ENCODE data around the gene RAB4B. TPM values are rescaled to one million over a fixed set of nuclear protein-coding genes. Genes with fewer than 3 reads are reported as not detected.
A peak's percentile ranks its signal among the peaks of the same experiment; 100 is the strongest.

The RAB4B gene
- total and polyA plus RNA-seq, 2 of the 13 experiments (the other 11 are each of a cell fraction or from before 2014, with no cell fraction given) = 3.3 to 5.4 TPM

DNA sequence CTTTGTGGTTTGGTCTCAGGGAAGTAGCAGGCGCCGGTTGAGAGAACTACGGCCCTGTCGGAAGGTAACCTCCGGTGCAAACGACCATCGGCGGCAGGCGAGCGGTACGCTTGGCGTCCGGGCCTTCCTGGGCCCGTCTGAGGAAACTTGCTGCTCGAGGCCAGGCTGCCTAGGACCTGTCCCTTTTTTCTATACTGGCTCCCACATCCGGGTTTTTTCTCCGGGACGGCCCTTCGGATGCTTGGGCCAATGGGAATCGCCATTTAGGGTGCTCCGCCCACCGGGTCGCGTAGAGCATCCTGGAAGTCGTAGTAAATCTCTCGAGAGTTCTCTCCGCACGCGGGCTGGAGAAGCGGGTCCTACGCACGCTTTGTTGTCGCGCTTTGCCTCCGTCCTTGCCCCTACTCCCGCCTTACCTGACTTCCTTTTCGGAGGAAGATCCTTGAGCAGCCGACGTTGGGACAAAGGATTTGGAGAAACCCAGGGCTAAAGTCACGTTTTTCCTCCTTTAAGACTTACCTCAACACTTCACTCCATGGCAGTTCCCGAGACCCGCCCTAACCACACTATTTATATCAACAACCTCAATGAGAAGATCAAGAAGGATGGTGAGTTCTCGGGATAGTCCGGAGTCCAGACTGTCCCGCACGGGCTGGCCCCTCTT lies 27.0 kb upstream of the RAB4B start, which contains the start of gene SNRPA (continued):
- TF ChIP-seq ZNF724P (CRISPR knock-in tag; IDR thresholded peaks at IDR 0.05; ENCODE audit: borderline replicate concordance) (0 out of 2 replicates have a peak, but pooled peaks have one; percentile 2), NFIB (CRISPR knock-in tag; IDR thresholded peaks at IDR 0.05; ENCODE audit: borderline replicate concordance) (no peak), ZNF652 (CRISPR knock-in tag; IDR thresholded peaks at IDR 0.05; ENCODE audit: borderline replicate concordance, low read depth) (no peak), ZNF232 (CRISPR knock-in tag; IDR thresholded peaks at IDR 0.05; ENCODE audit: borderline replicate concordance) (peak; percentile 73; the same call in 1 of the 2 replicates), ADNP (CRISPR knock-in tag; IDR thresholded peaks at IDR 0.05) (no peak), EZH2 (conservative IDR thresholded peaks at IDR 0.05; ENCODE audit: low read depth, low read length) (no peak), KAT7 (CRISPR knock-in tag; IDR thresholded peaks at IDR 0.05; ENCODE audit: borderline replicate concordance) (peak; percentile 26; the same call in 1 of the 2 replicates), HDAC6 (IDR thresholded peaks at IDR 0.05; ENCODE audit: low read depth, low read length) (no peak), CEBPG (CRISPR knock-in tag; IDR thresholded peaks at IDR 0.05) (no peak), ATF7-NPFF (CRISPR knock-in tag; IDR thresholded peaks at IDR 0.05; ENCODE audit: low read depth) (0 out of 2 replicates have a peak, but pooled peaks have one; percentile 15), KLF6 (CRISPR knock-in tag; IDR thresholded peaks at IDR 0.05) (no peak), FOXJ3 (CRISPR knock-in tag; IDR thresholded peaks at IDR 0.05; ENCODE audit: borderline replicate concordance) (peak; percentile 24; the same call in 1 of the 2 replicates), ZNF615 (CRISPR knock-in tag; IDR thresholded peaks at IDR 0.05; ENCODE audit: borderline replicate concordance) (no peak), JUND (CRISPR knock-in tag; IDR thresholded peaks at IDR 0.05) (no peak), SPEN (CRISPR knock-in tag; IDR thresholded peaks at IDR 0.05; ENCODE audit: low read depth) (no peak), ZNF766 (CRISPR knock-in tag; IDR thresholded peaks at IDR 0.05; ENCODE audit: borderline replicate concordance) (peak; percentile 74; the same call in 1 of the 2 replicates), PCBP2 (optimal IDR thresholded peaks at IDR 0.05; ENCODE audit: low read depth, low read length, poor library complexity, severe bottlenecking) (no peak), KDM1A (CRISPR knock-in tag; IDR thresholded peaks at IDR 0.05) (no peak), GATAD1 (CRISPR knock-in tag; IDR thresholded peaks at IDR 0.05) (peak; percentile 72), SNAI1 (CRISPR knock-in tag; IDR thresholded peaks at IDR 0.05; ENCODE audit: borderline replicate concordance) (no peak), DR1 (CRISPR knock-in tag; IDR thresholded peaks at IDR 0.05) (no peak)
- TF ChIP-seq, protein P1, sequence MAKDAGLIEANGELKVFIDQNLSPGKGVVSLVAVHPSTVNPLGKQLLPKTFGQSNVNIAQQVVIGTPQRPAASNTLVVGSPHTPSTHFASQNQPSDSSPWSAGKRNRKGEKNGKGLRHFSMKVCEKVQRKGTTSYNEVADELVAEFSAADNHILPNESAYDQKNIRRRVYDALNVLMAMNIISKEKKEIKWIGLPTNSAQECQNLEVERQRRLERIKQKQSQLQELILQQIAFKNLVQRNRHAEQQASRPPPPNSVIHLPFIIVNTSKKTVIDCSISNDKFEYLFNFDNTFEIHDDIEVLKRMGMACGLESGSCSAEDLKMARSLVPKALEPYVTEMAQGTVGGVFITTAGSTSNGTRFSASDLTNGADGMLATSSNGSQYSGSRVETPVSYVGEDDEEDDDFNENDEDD (CRISPR knock-in tag; IDR thresholded peaks at IDR 0.05; ENCODE audit: borderline replicate concordance) = peak; percentile 78; the same call in 1 of the 2 replicates
- TF ChIP-seq, protein P2, sequence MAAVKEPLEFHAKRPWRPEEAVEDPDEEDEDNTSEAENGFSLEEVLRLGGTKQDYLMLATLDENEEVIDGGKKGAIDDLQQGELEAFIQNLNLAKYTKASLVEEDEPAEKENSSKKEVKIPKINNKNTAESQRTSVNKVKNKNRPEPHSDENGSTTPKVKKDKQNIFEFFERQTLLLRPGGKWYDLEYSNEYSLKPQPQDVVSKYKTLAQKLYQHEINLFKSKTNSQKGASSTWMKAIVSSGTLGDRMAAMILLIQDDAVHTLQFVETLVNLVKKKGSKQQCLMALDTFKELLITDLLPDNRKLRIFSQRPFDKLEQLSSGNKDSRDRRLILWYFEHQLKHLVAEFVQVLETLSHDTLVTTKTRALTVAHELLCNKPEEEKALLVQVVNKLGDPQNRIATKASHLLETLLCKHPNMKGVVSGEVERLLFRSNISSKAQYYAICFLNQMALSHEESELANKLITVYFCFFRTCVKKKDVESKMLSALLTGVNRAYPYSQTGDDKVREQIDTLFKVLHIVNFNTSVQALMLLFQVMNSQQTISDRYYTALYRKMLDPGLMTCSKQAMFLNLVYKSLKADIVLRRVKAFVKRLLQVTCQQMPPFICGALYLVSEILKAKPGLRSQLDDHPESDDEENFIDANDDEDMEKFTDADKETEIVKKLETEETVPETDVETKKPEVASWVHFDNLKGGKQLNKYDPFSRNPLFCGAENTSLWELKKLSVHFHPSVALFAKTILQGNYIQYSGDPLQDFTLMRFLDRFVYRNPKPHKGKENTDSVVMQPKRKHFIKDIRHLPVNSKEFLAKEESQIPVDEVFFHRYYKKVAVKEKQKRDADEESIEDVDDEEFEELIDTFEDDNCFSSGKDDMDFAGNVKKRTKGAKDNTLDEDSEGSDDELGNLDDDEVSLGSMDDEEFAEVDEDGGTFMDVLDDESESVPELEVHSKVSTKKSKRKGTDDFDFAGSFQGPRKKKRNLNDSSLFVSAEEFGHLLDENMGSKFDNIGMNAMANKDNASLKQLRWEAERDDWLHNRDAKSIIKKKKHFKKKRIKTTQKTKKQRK (IDR thresholded peaks at IDR 0.05; ENCODE audit: low read length) = peak; percentile 1; the same call in 1 of the 2 replicates
- TF ChIP-seq, protein P3, sequence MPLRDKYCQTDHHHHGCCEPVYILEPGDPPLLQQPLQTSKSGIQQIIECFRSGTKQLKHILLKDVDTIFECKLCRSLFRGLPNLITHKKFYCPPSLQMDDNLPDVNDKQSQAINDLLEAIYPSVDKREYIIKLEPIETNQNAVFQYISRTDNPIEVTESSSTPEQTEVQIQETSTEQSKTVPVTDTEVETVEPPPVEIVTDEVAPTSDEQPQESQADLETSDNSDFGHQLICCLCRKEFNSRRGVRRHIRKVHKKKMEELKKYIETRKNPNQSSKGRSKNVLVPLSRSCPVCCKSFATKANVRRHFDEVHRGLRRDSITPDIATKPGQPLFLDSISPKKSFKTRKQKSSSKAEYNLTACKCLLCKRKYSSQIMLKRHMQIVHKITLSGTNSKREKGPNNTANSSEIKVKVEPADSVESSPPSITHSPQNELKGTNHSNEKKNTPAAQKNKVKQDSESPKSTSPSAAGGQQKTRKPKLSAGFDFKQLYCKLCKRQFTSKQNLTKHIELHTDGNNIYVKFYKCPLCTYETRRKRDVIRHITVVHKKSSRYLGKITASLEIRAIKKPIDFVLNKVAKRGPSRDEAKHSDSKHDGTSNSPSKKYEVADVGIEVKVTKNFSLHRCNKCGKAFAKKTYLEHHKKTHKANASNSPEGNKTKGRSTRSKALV (CRISPR knock-in tag; IDR thresholded peaks at IDR 0.05) = peak; percentile 58; the same call in 1 of the 2 replicates
- TF ChIP-seq, protein P4, sequence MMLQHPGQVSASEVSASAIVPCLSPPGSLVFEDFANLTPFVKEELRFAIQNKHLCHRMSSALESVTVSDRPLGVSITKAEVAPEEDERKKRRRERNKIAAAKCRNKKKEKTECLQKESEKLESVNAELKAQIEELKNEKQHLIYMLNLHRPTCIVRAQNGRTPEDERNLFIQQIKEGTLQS (CRISPR knock-in tag; IDR thresholded peaks at IDR 0.05) = no peak
